Psoas muscle (tissue), 8 donors: ENCODE data around the gene SCNN1G. TPM values are rescaled to one million over a fixed set of nuclear protein-coding genes. Genes with fewer than 3 reads are reported as not detected.
A peak's percentile ranks its signal among the peaks of the same experiment; 100 is the strongest.

Experiments
- ATAC-seq, 4 donors: fragments of 200-7000 bp; cut with Tn5 transposase; one replicate each; pipeline ENCODE4 v1.9.1; 2020; ENCODE audit warnings: moderate library complexity in 3 of 4, mild to moderate bottlenecking in 2 of 4
- DNase-seq, 2 donors: peaks; one replicate each; pipeline ENCODE4 v3.0.0-alpha.2; 2020
- H3K27ac ChIP-seq: fragments of 200-600 bp; one replicate; pipeline ENCODE4 v1.8.0; 2022
- H3K27me3 ChIP-seq, 3 donors: fragments of 200-600 bp in 1 of 3; one replicate each; pipeline versions ENCODE4 v1.6.1 to v1.8.0; 2013 to 2022; ENCODE audit warnings: low read length in 2 of 3, mild to moderate bottlenecking in 2 of 3, moderate library complexity in 1 of 3; ENCODE audit not compliant: insufficient read depth in 3 of 3
- H3K36me3 ChIP-seq, 2 donors: fragments of 200-600 bp in 1 of 2; one replicate each; pipeline versions ENCODE4 v1.6.1 to v1.8.0; 2013 to 2022; ENCODE audit warnings: low read depth in 1 of 2, mild to moderate bottlenecking in 1 of 2, moderate library complexity in 1 of 2; ENCODE audit not compliant: insufficient read depth in 1 of 2
- H3K4me1 ChIP-seq: fragments of 200-600 bp; one replicate; pipeline ENCODE4 v1.8.0; 2022
- H3K4me3 ChIP-seq: fragments of 200-600 bp; one replicate; pipeline ENCODE4 v1.8.0; 2022; ENCODE audit warnings: mild to moderate bottlenecking
- H3K9me3 ChIP-seq: fragments of 200-600 bp; one replicate; pipeline ENCODE4 v1.8.0; 2022
- WGBS, 3 donors: extraction: QIAGEN DNeasy Blood & Tissue Kit; methylation state at CpG; one replicate each; pipeline versions ENCODE4 v1.1.6 to v1.1.7; 2013; 5-methylcytosine and 5-hydroxymethylcytosine counted together
- intact Hi-C, 2 donors: fragments of 100-400 bp; cut with DNase I; formaldehyde crosslinking; loops; one replicate each; pipeline versions ENCODE4 v1.11.0 to v1.14.2; 2022
- polyA plus RNA-seq, 3 donors: library from polyadenylated mRNA; stranded (reverse); fragments of 200-250 nt; gene quantifications; one replicate each; pipeline ENCODE4 v1.2.3, GENCODE V29; 2013
- total RNA-seq, 4 donors: library from RNA; stranded (reverse); fragmentation: NEBNext Ultra II Directional in 2 of 4; extraction: Animal tissue kit (Norgen Biotek cat#: 25700) in 2 of 4; gene quantifications; one replicate each; pipeline versions ENCODE4 v1.2.1 to v1.2.4, GENCODE V29; 2021 to 2023
- TF ChIP-seq, protein P1 (sequence below): fragments of 200-600 bp; IDR thresholded peaks from one replicate; pipeline ENCODE4 v1.8.0; 2022; ENCODE audit warnings: antibody characterized with exemption
- donor health status: healthy with polysubstance abuse.
- donor health status: DM: no; HTN: no; CAD: no; lungs with moderate emphysema.
- donor health status: Bipolar disorder and iron deficiency.
- donor health status: healthy.
- donor health status: DM: yes; HTN: yes; CAD: no.
- donor health status: DM: no; HTN: no; CAD: no.
- donor health status: DM: no; HTN: no; CAD: no.
- donor health status: DM: yes; HTN: yes; CAD: no.

Gene SCNN1G
- total and polyA plus RNA-seq, 7 donors = 0.01 to 0.08 TPM; not detected in 5

DNA sequence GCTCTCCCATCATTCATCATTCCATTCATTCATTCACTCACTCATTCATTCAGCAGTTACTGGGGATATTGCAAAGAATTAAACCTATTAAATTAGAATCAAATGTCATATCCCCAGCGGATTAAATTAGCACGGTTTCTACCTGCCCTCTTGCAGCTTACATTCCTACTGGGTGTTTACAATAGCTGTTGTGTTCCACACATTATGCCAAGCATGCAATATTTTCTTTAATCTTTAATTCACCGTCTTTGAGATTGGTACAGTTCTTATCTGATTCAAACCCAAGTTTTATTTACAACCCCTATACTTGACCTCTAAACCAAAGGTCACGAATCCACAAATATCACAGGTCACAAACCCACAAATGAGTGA lies 32.6 kb upstream of the SCNN1G start:
- Histone ChIP-seq H3K36me3 (no peaks in the 10 kb centered on the region), H3K27me3 (no peaks in the 10 kb centered on the region), H3K4me1 (peaks cover 29% of the 10 kb centered on the region), H3K27ac (peak overlapping the region; percentile 55), H3K9me3 (no peaks in the 10 kb centered on the region), H3K4me3 (peak overlapping the region; percentile 84)
- ATAC-seq (no peak), DNase-seq (no peak)
- 53 to 65% (median 56%) methylated on average over 4 of the region's 4 CpGs for WGBS, 3 donors
- TF ChIP-seq, protein P1, sequence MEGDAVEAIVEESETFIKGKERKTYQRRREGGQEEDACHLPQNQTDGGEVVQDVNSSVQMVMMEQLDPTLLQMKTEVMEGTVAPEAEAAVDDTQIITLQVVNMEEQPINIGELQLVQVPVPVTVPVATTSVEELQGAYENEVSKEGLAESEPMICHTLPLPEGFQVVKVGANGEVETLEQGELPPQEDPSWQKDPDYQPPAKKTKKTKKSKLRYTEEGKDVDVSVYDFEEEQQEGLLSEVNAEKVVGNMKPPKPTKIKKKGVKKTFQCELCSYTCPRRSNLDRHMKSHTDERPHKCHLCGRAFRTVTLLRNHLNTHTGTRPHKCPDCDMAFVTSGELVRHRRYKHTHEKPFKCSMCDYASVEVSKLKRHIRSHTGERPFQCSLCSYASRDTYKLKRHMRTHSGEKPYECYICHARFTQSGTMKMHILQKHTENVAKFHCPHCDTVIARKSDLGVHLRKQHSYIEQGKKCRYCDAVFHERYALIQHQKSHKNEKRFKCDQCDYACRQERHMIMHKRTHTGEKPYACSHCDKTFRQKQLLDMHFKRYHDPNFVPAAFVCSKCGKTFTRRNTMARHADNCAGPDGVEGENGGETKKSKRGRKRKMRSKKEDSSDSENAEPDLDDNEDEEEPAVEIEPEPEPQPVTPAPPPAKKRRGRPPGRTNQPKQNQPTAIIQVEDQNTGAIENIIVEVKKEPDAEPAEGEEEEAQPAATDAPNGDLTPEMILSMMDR = no peak
- intact Hi-C loops = loop anchor here in 1 of 2 donors (5.0 kb wide), 1 partner anchor 68 kb away; no protein-coding TSS in a partner anchor

DNA sequence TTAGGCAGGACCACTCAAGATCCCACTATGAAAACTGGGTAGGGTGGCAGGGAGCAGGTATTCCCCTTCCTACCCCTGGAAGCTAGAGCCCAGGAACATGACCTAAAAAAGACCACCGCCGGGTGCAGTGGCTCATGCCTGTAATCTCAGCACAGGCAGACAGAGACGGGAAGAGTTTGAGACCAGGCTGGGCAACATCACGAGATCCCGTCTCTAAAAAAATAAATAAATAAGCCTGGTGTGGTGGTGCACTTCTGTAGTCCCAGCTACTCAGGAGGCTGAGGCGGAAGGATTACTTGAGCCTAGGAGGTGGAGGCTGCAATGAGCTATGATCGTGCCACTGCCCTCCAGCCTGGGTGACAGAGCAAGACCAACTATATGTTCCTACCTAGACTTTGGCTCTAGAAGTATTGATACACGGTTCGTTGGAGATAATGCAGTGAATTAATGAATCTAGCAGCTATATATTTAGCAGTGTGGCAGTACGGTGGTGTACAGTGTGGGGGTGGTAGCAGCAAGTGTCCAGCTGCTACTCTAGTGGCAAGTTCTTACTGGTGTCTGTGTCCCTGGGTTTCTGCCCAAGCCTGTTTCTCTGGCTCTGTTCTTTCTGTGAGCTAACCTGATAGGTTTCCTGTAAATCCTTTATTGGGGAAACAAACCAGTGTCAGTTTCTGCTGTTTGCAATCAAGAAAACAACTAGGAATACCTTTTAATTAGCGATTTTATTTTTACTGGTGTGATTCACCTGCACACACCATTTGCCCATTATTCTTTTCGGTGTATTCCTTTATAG lies 30.0 kb upstream of the SCNN1G start:
- WGBS, 3 donors = 66 to 78% (median 70%) methylated on average over 12 of the region's 12 CpGs
- intact Hi-C loops = no loop called here
- H3K4me3 ChIP-seq = no peak overlapping the region
- H3K27me3 ChIP-seq = no peaks in the 10 kb centered on the region
- no peaks in the 10 kb centered on the region for H3K36me3 ChIP-seq
- DNase-seq (no peak), ATAC-seq (no peak)
- peaks cover 6% of the 10 kb centered on the region for H3K4me1 ChIP-seq
- H3K27ac ChIP-seq = no peak overlapping the region
- TF ChIP-seq, protein P1 = no peak
- H3K9me3 ChIP-seq = no peaks in the 10 kb centered on the region

DNA sequence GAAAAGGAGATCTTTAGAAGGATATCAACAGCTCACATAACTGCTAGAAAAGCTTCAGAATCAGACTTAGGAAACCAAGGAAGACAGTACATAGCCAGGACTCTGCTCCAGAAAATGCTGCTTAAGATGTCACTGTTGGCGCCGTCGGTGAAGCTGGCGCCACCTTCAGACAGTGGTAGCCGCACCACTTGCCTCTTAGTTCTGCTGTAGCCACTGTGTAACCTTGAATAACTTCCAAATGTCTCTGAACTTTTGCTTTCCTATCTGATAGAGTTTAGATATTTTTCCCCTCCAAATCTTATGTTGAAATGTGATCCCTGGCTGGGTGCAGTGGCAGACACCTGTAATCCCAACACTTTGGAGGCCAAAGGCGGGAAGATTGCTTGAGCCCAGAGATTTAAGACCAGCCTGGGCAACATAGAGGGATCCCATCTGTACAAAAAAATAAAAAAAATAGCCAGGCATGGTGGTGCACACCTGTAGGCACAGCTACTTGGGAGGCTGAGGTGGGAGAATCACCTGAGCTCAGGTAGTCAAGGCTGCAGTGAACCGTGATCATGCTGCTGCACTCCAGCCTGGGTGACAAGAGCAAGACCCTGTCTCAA lies 27.0 kb upstream of the SCNN1G start:
- intact Hi-C loops = no loop called here
- Histone ChIP-seq H3K27me3 (no peaks in the 10 kb centered on the region), H3K9me3 (no peaks in the 10 kb centered on the region), H3K36me3 (no peaks in the 10 kb centered on the region), H3K4me1 (no peaks in the 10 kb centered on the region), H3K27ac (no peak overlapping the region), H3K4me3 (no peak overlapping the region)
- TF ChIP-seq, protein P1 = no peak
- WGBS, 3 donors = 33 to 38% (median 37%) methylated on average over 7 of the region's 7 CpGs
- DNase-seq = no peak
- ATAC-seq = peak in 2 of 4 donors; percentile 62 to 64

DNA sequence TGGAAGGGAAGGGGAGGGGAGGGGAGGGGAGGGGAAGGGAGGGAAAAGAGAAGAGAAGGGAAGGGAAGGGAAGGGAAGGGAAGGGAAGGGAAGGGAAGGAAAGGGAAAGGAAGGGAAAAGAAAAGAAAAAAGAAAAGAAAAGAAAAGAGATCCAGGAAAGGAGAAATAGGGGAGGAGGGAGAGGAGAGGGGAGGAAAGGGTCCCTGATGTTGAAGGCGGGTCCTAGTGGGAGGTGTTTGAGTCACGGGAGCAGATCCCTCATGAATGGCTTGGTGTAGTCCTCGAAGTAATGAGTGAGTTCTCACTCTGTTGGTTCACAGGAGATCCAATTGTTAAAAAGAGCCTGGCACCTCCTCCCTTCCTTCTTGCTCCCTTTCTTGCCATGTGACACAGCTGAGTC lies 26.4 kb upstream of the SCNN1G start:
- intact Hi-C loops = no loop called here
- Histone ChIP-seq H3K4me1 (no peaks in the 10 kb centered on the region), H3K27me3 (no peaks in the 10 kb centered on the region), H3K4me3 (no peak overlapping the region), H3K9me3 (no peaks in the 10 kb centered on the region), H3K36me3 (no peaks in the 10 kb centered on the region), H3K27ac (no peak overlapping the region)
- ATAC-seq (no peak), DNase-seq (no peak)
- TF ChIP-seq, protein P1 = no peak
- WGBS, 3 donors = 63 to 71% (median 65%) methylated on average over 3 of the region's 3 CpGs
